Embryonic facial prominence (tissue), 1 donor: ENCODE results near the gene MAPK10.

Experiments
- DNase-seq: peaks from one replicate; pipeline ENCODE4 v3.0.0-alpha.2; 2016; ENCODE audit errors: extremely low spot score

The MAPK10 gene

DNA sequence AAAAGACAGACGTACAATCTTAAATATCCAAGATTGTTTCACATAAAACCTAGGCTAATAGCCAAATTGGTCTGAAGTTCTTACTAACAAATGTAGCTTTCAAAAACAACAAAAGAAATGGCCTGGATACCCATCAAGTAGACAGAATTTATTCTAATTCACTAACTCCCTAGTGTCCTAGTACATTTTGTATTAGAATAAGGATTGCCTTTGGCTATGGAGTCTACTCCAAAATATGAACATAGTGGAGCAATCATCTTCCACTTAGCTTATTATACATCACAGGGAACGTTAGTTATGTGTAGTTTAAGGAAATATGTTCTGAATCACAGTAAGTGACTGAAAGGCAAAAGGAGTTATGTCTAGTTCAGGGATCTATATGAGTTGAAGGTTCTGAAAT is 81.7 kb downstream of the MAPK10 start:
- DNase-seq = no peak

DNA sequence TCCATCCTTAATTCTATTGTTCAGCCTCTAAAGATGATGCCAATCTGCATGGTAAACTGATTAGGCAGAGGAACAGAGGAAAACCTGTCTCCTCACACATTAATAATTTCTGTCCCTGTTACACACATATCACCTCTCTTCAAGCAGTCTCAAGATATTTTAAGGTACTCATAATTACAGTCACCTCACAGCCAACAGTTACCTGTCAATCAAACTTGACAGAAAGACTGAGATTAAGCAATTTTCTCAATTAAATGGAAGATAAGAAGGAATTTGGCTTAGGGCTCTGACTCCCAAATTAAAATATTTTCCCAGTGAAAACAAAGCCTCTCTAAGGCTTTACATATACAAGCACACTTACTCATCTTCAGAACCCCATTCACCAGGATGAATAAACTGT is 85.2 kb downstream of the MAPK10 start:
- no peak for DNase-seq

DNA sequence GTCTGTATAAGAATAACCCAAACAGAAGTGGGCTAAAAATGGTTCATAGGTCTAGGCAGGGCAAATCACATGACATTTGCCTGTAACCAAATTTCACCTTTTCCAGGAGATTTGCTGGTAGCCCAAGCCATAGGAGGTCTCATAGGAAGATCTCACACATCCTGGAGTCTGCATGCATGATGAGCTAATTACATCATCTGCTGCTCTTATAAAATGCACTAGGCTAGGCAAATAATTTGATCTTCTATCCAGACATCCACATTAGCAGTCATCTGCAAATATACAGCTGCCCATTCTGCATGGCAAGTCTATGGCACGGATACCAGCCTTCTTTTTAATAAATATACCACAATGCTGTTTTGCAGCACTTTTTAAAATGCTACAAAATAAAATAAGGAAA is 87.2 kb downstream of the MAPK10 start:
- DNase-seq = no peak

DNA sequence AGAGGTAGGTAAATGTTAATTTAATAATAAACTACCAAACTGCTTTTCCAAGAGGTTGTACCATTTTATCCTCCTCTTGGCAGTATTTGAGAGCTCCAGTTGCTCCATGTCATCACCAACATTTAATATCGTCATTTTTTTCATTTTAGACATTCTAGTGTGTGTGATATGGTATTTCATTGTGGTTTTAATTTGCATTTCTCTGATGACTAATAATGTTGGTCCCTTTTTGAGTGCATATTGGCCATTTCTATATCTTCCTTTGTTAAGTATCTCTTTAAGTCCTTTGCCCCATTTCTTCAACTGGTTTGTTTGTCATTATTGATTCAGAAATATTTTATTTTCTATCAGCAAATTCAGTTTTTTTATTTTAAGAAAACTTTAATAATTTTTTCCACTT is 88.8 kb downstream of the MAPK10 start:
- no peak for DNase-seq

DNA sequence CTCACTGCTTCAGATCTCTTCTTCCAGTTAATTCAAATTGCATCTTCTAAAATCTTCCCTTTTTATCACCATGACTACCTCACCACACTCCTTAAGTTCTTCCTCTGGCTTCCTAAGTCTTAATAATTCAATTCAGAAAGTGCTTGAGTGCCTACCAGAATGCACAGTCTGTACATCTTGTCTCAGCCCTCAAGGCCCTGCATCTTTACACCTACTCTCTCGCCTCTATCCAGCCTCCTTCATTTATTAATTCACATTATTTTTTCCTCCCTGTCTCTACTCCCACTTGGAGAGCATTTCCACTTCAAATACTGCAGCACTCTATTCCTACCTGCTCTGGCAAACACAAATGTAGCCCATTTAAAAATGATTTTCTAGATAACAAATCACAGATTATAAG is 90.5 kb downstream of the MAPK10 start:
- DNase-seq = no peak

DNA sequence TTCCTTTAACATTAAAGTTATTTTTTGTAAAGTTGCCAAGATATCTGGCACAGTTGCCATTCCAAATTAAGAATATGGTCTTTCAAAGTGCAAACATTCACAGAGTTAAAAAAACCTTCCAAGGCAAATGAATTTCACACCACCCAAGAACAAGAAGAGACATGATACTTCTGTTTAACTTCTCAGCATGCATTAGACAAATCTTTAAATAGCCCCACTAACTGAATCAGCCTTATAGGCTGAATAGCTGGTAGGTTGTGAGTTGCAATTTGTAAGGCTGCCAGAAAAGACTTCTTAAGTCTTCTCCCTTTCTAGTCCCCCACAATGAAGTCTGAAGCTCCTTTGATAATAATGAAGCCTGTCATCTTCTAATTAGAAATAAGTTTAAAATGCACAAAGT is 95.6 kb downstream of the MAPK10 start:
- DNase-seq = no peak

DNA sequence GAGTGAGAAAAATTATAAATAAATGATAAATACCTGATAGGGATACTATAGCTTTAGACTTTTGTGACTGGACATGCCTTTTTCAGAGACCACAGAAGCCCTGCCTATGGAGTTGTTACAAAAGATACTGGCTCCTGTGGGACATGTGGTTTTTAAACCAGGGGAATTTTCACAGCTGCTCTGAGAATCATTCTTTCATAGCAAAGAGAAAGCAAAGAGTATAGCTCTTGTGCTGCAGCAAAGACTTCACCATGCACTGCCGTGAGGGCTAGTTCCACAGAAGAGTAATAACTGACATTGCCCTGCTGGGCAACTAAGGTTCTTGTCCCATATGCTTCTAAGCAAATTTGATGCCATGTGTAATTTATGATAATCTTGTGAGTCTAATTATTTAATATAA is 98.2 kb downstream of the MAPK10 start:
- DNase-seq = no peak

DNA sequence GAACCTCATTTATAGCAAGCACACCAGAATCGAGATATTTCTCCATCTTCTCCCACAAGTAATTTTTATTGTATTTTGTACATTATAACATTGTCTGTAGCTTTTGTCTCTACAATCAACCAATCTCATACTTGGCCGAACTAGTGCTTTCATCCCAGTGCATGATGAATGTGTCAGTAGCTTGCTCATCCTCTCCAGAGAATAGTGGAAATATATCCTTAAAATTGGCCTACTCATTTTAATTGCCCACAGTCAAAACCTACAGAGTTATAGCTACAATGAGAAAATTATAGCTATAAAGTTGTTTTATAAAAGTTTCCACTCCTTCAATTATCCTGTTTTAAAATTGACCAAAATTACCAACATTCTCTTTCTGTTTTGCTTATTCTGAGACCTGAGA is 103.8 kb downstream of the MAPK10 start:
- no peak for DNase-seq

DNA sequence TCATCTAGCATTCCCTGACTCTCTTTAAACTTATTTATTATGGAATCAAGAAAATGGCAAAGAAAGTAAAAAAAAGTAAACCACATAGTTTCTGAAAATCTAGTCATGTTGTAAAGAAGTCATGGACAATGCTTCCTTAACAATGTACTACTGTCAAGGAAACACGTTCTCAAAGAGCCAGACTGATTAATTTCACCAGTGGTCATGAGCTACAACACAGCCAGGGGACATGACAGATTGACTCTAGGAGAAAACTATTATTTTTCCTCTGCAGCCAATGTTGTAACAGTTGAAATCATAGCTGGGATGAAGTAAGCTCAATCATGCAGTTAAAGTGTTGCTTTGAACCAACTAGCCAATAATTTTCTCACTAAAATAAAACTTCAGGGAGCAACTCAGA is 109.2 kb downstream of the MAPK10 start:
- no peak for DNase-seq

DNA sequence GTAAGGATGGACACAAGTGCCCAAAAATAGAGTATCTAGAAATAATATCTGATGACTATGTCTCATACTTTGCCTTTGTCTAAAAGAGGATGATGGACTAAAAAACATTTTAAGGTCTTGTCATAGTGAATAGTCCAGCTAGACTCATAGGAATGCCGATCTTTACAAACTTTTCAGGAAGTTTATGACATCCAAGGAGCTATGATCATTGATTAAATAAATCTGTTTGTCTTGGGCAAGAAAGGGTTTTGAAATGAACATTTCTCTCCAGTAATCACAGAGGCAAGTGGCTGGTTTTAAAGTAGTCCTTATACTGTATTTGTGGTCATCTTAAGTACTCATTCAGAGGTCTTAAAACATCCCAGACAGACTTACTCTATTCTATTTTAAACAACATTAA is 109.8 kb downstream of the MAPK10 start:
- DNase-seq = no peak

DNA sequence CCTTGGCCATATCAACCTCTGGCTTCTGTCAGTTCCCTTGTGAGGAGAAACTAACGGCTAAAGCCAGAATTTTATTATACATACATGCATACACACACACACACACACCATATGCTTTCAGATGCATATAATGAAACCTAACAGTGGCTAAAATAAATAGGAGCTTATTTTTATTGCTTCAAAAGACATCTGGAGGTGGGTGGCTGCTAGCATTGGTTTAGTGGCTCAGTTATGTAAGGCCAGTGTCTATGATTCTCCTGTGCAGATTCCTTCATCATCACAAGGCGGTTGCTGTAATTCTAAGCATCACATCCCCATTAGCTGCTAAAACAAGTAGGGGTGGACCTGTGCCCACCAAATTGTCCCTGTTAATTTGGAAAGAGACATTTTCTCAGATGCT is 110.8 kb downstream of the MAPK10 start:
- no peak for DNase-seq

DNA sequence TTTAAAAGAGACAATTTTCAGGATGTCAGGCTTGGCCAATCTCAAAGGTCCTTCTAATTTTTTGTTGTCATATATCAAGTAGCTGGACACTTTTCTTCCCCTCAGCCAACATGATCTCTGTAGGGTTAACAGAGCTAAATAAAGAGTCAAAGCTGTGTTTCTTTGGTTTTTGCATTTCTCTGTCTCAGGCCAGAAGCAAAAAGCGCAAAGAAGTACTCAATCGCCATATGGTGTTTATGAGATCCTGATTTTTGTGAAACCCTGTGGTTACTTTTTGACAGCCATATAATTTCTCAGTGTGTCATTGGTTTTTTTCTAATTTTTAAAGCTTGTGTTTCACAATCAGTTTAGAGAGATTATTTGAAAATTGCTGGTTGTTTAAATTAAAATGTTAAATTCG is 111.9 kb downstream of the MAPK10 start:
- no peak for DNase-seq

DNA sequence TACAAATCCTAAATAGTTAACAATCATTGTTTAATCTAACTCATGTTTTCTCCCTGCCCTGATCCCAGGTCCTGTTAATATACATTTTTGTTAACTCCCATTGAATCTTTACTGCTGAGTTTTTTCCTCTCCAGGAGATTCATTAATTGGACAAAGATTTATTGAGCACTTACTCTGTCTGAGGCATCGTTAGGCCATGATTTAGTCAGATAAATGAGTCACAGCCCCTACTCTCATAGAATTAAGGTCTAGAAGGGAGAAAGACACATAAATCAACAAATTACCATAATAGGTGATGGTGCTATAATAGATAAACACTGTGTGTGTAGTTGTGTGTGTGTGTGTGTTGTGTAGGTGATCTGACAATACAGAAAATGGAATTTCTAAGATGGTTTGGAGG is 112.5 kb downstream of the MAPK10 start:
- DNase-seq = no peak

DNA sequence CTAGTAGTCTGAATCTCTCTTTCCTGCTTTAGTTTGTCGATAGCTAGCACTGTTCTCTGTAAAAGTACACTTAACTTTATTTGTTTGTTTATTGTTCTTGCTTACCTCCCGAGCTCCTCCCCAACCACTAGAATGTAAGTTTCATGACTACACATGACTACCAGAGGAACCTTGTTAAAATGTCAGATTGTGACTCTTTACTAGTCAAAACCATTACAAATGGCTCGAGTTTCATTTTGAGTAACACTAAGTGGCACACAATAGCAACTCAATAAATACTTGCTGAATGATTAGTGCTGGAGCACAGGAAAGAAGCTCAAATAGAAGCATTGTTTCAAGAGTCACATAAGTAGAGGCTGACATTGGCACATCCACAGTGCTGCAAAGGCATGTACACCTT is 116.1 kb downstream of the MAPK10 start:
- no peak for DNase-seq

DNA sequence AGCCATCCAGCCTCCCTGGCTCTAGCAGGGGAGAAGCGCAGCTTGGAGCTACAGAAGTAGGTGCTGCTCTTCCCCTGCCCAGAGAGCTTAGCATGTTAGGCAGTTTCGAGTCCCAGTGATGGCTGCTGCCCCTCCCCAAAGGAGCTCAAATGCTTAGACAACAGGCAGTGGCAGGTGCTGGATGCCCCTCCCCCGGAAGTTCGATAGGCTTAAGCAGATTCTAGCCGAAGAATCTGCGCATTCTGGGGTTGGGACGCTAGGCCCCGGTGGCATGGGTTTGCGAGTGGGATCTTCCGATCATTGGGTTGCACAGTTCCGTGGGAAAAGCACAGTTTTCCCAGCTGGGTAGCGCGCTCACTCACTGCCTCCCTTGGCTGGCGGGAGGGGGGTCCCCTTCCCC is 117.2 kb downstream of the MAPK10 start:
- no peak for DNase-seq

DNA sequence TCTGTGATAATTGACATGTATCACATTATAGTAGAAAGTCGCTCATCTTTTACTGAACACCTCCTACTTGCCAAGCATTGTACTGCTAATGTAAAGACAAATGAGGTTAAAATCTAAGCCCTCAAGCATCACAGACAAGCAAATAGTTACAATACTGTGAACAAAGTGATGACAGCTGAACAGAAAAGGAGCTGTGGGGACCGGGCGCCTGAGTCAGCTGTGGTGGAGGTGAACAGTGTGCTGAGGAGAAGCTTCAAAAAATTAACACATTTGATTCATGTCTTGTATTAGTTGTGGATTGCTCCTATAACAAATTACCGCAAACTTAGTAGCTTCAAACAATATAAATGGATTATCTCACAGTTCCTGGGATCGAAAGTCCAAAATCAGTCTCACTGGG is 124.3 kb downstream of the MAPK10 start:
- no peak for DNase-seq

DNA sequence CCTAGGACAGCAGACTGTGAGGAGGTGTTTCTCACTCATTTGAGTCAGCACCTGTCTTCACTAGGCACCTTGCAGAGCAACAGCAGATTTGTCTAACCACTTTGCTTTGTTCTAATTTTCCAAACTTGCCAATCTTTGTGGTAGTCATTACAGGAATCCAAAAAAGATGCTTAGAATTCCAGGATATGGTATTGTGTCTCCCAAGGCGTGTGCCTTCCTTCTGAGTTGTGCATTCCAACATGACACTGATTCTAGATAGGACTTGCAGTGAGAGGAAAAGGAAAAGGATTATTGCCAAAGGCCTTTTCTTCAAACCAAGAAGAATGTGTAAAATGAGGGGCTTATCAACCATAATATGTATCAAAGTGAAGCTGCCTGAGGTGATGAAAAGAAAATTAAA is 126.2 kb downstream of the MAPK10 start:
- no peak for DNase-seq

DNA sequence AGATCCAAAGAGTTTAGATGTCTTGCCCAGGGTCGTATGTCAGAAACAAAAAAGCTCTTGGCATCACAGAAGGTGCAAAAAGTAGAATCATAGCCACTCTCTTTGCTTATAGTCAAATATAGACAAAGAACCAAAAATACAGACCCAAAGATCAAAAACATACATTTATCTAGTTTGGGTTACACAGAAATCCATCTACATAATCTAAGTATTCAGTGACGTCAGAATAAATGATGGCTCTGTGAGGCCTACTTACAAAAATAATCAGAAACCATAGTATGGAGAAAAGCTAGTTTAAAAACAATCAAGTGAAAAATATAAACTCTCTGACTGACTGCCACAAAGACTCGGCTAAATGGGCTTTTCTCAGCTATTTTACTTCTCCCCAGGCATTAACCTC is 126.8 kb downstream of the MAPK10 start:
- no peak for DNase-seq

DNA sequence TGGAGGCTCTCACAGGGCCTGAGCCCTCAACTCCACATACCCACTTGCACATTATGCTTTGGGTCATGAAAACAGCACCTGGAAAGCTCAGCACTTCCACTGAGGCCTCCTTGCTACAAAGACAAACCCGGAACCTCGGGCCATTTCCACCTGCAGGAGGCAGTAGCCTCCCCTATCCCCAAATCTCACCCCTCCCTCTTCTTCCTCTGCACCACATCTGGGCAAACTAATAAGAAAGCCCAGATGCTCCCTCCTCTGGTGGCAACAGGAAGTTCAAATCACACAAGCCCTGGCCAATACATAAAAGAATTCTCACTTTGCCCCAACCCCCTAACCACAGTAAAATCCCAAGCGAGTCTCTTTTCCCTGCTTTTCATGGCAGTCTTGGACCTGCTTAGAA is 136.4 kb downstream of the MAPK10 start:
- DNase-seq = no peak

DNA sequence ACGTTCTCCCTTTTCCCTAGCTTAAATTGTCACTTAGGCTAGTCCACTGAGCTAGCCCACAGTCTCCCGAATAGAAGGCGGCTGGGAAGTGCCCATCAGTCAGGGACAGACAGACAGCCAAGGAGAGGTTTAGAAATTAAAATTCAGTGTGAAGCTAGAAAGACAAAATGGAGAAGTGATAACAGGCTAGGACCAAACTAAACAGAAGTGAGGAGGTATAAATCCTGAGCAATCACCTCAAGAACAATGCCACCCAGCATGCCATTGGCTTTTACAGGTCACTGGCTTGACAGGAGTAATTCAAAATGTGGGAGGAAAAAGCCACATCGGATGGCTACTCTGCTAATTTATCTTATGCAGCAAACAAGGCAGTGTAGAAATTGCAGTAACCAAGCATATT is 138.9 kb downstream of the MAPK10 start:
- DNase-seq = no peak

DNA sequence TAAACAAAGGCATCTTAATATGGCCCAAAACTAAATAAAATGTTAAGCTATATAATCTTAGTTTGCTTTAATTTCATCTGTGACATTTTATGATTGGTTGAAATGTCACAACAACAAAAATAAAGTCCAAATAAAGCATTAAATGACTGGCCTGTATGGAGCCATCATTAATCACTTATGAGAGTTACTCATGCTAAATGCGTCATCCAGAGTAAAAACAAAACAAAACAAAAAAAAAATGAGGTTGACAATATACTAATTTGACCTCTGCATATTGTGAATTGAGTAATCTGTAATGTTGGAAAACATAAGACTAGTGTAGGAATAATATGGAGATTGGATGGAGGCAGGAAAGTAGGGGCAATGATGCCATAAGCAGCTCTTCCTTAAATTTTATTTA is 139.7 kb downstream of the MAPK10 start:
- no peak for DNase-seq

DNA sequence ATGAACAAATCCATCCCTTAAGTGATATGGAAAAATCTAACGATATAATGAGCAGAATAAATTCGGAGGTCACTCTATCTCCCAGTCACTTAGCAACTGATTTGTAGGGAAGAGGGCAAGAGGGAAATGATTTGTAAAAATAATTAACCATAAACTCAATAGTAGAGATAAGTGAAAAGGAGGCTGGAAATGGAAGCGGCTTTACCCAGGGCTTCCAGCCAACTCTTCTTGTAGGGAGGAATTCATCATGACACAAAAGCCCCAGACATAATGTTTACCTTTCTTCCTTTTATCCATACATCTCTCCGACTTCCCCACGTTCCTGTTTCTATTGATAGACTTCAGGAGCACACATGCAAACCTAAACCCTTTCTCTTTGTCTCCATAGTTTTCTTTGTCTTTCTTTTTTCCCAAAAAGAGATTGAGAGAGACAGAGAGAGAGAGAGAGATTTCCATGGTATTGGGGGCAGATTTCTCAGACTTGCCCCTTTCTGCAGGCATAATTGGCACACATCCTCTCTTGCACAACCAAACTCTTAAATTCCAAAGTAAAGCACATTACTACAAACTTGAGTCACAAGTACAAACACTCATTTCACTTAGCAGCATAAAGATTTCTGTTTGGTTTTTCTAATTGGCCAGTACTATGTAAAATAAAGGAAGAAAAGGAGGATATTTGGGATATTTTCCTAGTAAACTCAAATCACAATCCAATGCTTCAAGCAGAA is 140.9 kb downstream of the MAPK10 start:
- DNase-seq = no peak

DNA sequence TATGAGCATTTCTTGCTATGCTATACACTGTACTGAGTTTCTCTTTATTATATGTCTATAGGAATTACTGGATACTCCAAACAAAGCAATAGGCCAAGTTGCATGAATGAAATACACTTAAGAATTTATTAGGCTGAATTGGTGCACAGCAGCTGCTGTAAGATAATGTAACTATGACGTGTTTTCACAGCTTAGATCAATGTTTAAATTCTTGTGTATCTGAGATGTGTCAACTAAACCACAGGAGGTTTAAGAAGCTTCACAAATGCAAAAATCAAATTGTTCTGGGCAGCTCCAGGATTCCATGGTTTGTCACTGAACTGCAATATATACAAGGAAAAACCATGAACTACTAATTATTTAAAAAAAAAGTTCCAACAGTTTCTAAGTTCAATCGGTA is 156.7 kb downstream of the MAPK10 start:
- no peak for DNase-seq

DNA sequence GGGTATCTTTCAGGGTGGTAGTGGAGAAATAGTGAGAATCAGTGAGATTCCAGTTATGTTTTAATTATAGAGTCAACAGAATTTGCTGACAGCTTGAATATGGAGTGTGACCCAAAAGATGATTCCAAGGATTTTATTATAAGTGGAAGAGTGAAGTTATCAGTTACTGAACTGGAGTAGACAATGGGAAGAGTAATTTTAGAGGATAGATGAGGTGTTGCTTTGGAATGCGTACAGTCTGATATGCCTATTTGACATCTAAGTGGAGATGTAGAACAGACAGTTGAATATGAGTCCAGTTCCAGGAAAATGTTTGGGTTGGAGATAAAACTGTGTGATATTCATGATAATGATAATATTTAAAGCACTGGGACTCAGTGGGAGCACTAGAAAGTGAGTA is 174.2 kb downstream of the MAPK10 start:
- no peak for DNase-seq

DNA sequence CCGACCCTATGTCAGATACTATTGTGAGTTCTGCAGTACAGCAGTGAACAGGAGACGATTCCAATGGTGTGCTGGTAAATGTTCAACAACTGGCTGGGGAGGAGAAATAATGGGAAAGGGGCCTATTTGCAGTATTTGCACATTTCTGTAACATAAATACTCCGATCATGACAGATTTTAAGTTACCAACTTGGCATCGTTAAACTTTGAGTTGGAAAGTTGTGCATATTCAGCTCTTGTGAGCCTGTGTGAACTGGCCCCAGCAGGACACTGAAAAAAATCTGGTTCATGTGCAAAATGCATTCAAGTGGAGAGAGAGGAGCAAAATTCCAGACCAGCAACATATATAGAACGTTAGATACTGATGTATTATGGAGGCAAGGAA is 175.0 kb downstream of the MAPK10 start:
- no peak for DNase-seq
